Naive thymus-derived CD8-positive, alpha-beta T cell (primary cell): Measurements from ENCODE around the gene SBDS. TPM values are rescaled to one million over a fixed set of nuclear protein-coding genes. Genes with fewer than 3 reads are reported as not detected.
"Not testable (repeated sequence)": the region's sequence is repeated elsewhere in the genome, so short reads cannot be mapped to it uniquely, and the experiment has no call there.

ENCODE experiments used
- ATAC-seq, 2 donors: fragments of 150-1000 bp; cut with Tn5 transposase in 1 of 2; sonication (Bioruptor Pico), chemical (Tn5 transposase) in 1 of 2; 1 replicate in 1 of 2; 2 replicates in 1 of 2; pipeline ENCODE4 v1.10.0; 2021; ENCODE audit warnings: mild to moderate bottlenecking in 2 of 2, moderate library complexity in 2 of 2
- POLR2A ChIA-PET: fragments of 350-600 bp; sonication (Branson Sonifier 250); formaldehyde crosslinking; loops from one replicate; lab custom pipeline; 2021; ENCODE audit warnings: antibody characterized with exemption; lab: Charles Lee
- DNase-seq, 10 donors: peaks; one replicate each; pipeline versions ENCODE4 v3.0.0 to v3.0.0-alpha.2; 2020 to 2022
- H3K27ac Mint-ChIP-seq, 10 donors: one replicate each; pipeline ENCODE4 v1.8.0; 2020 to 2022; ENCODE audit warnings: mild to moderate bottlenecking in 10 of 10, mixed read lengths in 10 of 10, moderate library complexity in 4 of 10, inconsistent platforms in 1 of 10
- H3K27me3 Mint-ChIP-seq, 5 donors: one replicate each; pipeline ENCODE4 v1.8.0; 2021 to 2022; ENCODE audit warnings: mixed read lengths in 5 of 5
- H3K36me3 Mint-ChIP-seq, 3 donors: one replicate each; pipeline ENCODE4 v1.8.0; 2020 to 2022; ENCODE audit warnings: mixed read lengths in 3 of 3, mild to moderate bottlenecking in 2 of 3, inconsistent platforms in 1 of 3
- H3K4me1 Mint-ChIP-seq, 4 donors: one replicate each; pipeline ENCODE4 v1.8.0; 2021 to 2022; ENCODE audit warnings: mixed read lengths in 4 of 4
- H3K4me3 Mint-ChIP-seq, 10 donors: one replicate each; pipeline ENCODE4 v1.8.0; 2020 to 2022; ENCODE audit warnings: mild to moderate bottlenecking in 10 of 10, mixed read lengths in 10 of 10, moderate library complexity in 6 of 10, inconsistent platforms in 1 of 10
- H3K9me3 Mint-ChIP-seq, 9 donors: one replicate each; pipeline ENCODE4 v1.8.0; 2020 to 2022; ENCODE audit warnings: mixed read lengths in 9 of 9, mild to moderate bottlenecking in 3 of 9, inconsistent platforms in 1 of 9, moderate library complexity in 1 of 9
- polyA plus RNA-seq, 3 donors: library from polyadenylated mRNA; unstranded; fragments of 300-500 nt; fragmentation: Illumina TruSeq; gene quantifications; one replicate each; pipeline ENCODE4 v1.2.3, GENCODE V29; 2021
- total RNA-seq, 8 experiments: library from RNA in 2 of 8; stranded (reverse) in 2 of 8; gene quantifications; one replicate each; pipeline ENCODE4 v1.2.3 and lab custom pipeline; 2021 to 2026

SBDS gene
- total RNA-seq (100 to 1,000 TPM in 1 of 2 experiments, 10 to 100 TPM in 1; 95.7 to 102 TPM), polyA plus RNA-seq (10 to 100 TPM; 65.1 to 82.1 (median 75.7) TPM), total RNA-seq (lab: John Stamatoyannopoulos, UW) (102 to 564 (median 124) reads per million in 6 experiments)

- ATAC-seq (peak; percentile 55 to 61), DNase-seq (peak; percentile 77 to 97 (median 94))
- Mint-ChIP-seq H3K36me3 (peaks cover 4 to 55% (median 17%) of the 10 kb centered on the region in 3 donors), H3K4me1 (peaks cover 12 to 38% (median 27%) of the 10 kb centered on the region in 4 donors), H3K27ac (peak within 1 kb of the TSS; percentile 96 to 100 (median 99)), H3K4me3 (peak within 1 kb of the TSS; percentile 83 to 100 (median 100))
- H3K9me3 Mint-ChIP-seq, H3K27me3 Mint-ChIP-seq: not testable (repeated sequence)
- POLR2A ChIA-PET = interaction anchor here (1.0 to 3.2 kb wide), 8 partner anchors 11 to 881 kb away, joined by 3 to 28 read pairs (median 6); partner anchors contain the start of genes CRCP, RABGEF1 and TMEM248
Observed at GRCh38 chr7:66995050-66995776, at the start of gene SBDS. SBDS (minus strand) TSS chr7:66995586; CDS start chr7:66995417, 169 bp downstream.

GRCh38 chr7:67043559-67043930 lies 48.2 kb upstream of the SBDS start:
- ATAC-seq, POLR2A ChIA-PET, H3K27ac Mint-ChIP-seq, H3K27me3 Mint-ChIP-seq, DNase-seq, H3K9me3 Mint-ChIP-seq, H3K4me3 Mint-ChIP-seq: not testable (repeated sequence)
- H3K36me3 Mint-ChIP-seq = peaks cover 0 to 45% (median 0%) of the 10 kb centered on the region in 3 donors
- peaks cover 4 to 21% (median 18%) of the 10 kb centered on the region in 4 donors for H3K4me1 Mint-ChIP-seq

GRCh38 chr7:67042781-67043558 lies 47.6 kb upstream of the SBDS start:
- H3K27me3 Mint-ChIP-seq, H3K9me3 Mint-ChIP-seq, ATAC-seq, DNase-seq, H3K4me3 Mint-ChIP-seq, POLR2A ChIA-PET: not testable (repeated sequence)
- H3K4me1 Mint-ChIP-seq = peaks cover 4 to 21% (median 17%) of the 10 kb centered on the region in 4 donors
- H3K27ac Mint-ChIP-seq = peak overlapping the region in 1 of 10 donors; percentile 12
- peaks cover 0 to 42% (median 0%) of the 10 kb centered on the region in 3 donors for H3K36me3 Mint-ChIP-seq

- Mint-ChIP-seq H3K4me1 (peaks cover 4 to 13% (median 12%) of the 10 kb centered on the region in 4 donors), H3K36me3 (peaks cover 0 to 39% (median 0%) of the 10 kb centered on the region in 3 donors), H3K27ac (peak overlapping the region in 1 of 10 donors; percentile 7)
- not testable (repeated sequence) for H3K4me3 Mint-ChIP-seq, H3K9me3 Mint-ChIP-seq, H3K27me3 Mint-ChIP-seq, ATAC-seq
- POLR2A ChIA-PET = interaction anchor here (0.6 kb wide), 1 partner anchor 120 kb away, joined by 3 read pairs; the partner anchor contains the start of gene TMEM248
- DNase-seq = peak in 2 of 10 donors; percentile 4 to 5
Observed at GRCh38 chr7:67040832-67041231, 45.4 kb upstream of the SBDS start.

- DNase-seq, H3K4me1 Mint-ChIP-seq, H3K9me3 Mint-ChIP-seq, H3K27me3 Mint-ChIP-seq, ATAC-seq, POLR2A ChIA-PET, H3K4me3 Mint-ChIP-seq: not testable (repeated sequence)
- Mint-ChIP-seq H3K27ac (peak overlapping the region in 1 of 10 donors; percentile 57), H3K36me3 (peaks cover 6 to 48% (median 24%) of the 10 kb centered on the region in 3 donors)
Observed at GRCh38 chr7:67036432-67037395, 41.3 kb upstream of the SBDS start.

GRCh38 chr7:67033251-67033650 lies 37.9 kb upstream of the SBDS start:
- POLR2A ChIA-PET = no interaction called here
- Mint-ChIP-seq H3K27ac (peak overlapping the region in 5 of 10 donors; percentile 22 to 84 (median 56)), H3K36me3 (peaks cover 14 to 65% (median 39%) of the 10 kb centered on the region in 3 donors), H3K4me3 (no peak overlapping the region), H3K4me1 (peaks cover 0 to 3% (median 0%) of the 10 kb centered on the region in 4 donors), H3K9me3 (peaks cover 0 to 6% (median 2%) of the 10 kb centered on the region in 9 donors), H3K27me3 (no peaks in the 10 kb centered on the region)
- ATAC-seq = no peak
- no peak for DNase-seq

- DNase-seq, H3K9me3 Mint-ChIP-seq, ATAC-seq, H3K27me3 Mint-ChIP-seq, H3K4me3 Mint-ChIP-seq, H3K27ac Mint-ChIP-seq, POLR2A ChIA-PET, H3K4me1 Mint-ChIP-seq: not testable (repeated sequence)
- H3K36me3 Mint-ChIP-seq = peaks cover 14 to 78% (median 41%) of the 10 kb centered on the region in 3 donors
Observed at GRCh38 chr7:67031685-67032084, 36.3 kb upstream of the SBDS start.

- ATAC-seq, DNase-seq, H3K9me3 Mint-ChIP-seq, H3K27me3 Mint-ChIP-seq, POLR2A ChIA-PET, H3K4me1 Mint-ChIP-seq, H3K4me3 Mint-ChIP-seq: not testable (repeated sequence)
- Mint-ChIP-seq H3K36me3 (peaks cover 8 to 89% (median 29%) of the 10 kb centered on the region in 3 donors), H3K27ac (peak overlapping the region in 2 of 10 donors; percentile 32 to 34)
Observed at GRCh38 chr7:67025459-67025858, 30.1 kb upstream of the SBDS start.

GRCh38 chr7:67022511-67022910 lies 27.1 kb upstream of the SBDS start:
- H3K9me3 Mint-ChIP-seq = no peaks in the 10 kb centered on the region
- H3K27ac Mint-ChIP-seq = peak overlapping the region in 2 of 10 donors; percentile 41 to 75
- DNase-seq = no peak
- peaks cover 0 to 9% (median 5%) of the 10 kb centered on the region in 4 donors for H3K4me1 Mint-ChIP-seq
- ATAC-seq = no peak
- H3K36me3 Mint-ChIP-seq = peaks cover 0 to 89% (median 27%) of the 10 kb centered on the region in 3 donors
- POLR2A ChIA-PET = no interaction called here
- no peaks in the 10 kb centered on the region for H3K27me3 Mint-ChIP-seq
- no peak overlapping the region for H3K4me3 Mint-ChIP-seq

GRCh38 chr7:67021260-67021659 lies 25.9 kb upstream of the SBDS start:
- POLR2A ChIA-PET = no interaction called here
- peaks cover 0 to 84% (median 32%) of the 10 kb centered on the region in 3 donors for H3K36me3 Mint-ChIP-seq
- peaks cover 0 to 11% (median 5%) of the 10 kb centered on the region in 4 donors for H3K4me1 Mint-ChIP-seq
- no peaks in the 10 kb centered on the region for H3K9me3 Mint-ChIP-seq
- H3K27ac Mint-ChIP-seq = peak overlapping the region in 1 of 10 donors; percentile 17
- DNase-seq (no peak), ATAC-seq (no peak)
- H3K4me3 Mint-ChIP-seq = no peak overlapping the region
- H3K27me3 Mint-ChIP-seq = no peaks in the 10 kb centered on the region

GRCh38 chr7:67019562-67020390 lies 24.4 kb upstream of the SBDS start:
- DNase-seq = no peak
- Mint-ChIP-seq H3K27me3 (no peaks in the 10 kb centered on the region), H3K4me3 (no peak overlapping the region), H3K27ac (peak overlapping the region in 3 of 10 donors; percentile 19 to 65 (median 37)), H3K36me3 (peaks cover 0 to 86% (median 33%) of the 10 kb centered on the region in 3 donors), H3K4me1 (peaks cover 0 to 11% (median 5%) of the 10 kb centered on the region in 4 donors), H3K9me3 (no peaks in the 10 kb centered on the region)
- POLR2A ChIA-PET = no interaction called here
- ATAC-seq = no peak
